HG02571 (cell line): ENCODE data around the gene SRSF8.
"Not testable (repeated sequence)": the region's sequence is repeated elsewhere in the genome, so short reads cannot be mapped to it uniquely, and the experiment has no call there.

ENCODE experiments used
- ATAC-seq: cut with Tn5 transposase; IDR thresholded peaks from one replicate; pipeline ENCODE4 v1.9.1; 2021; ENCODE audit warnings: mild to moderate bottlenecking, moderate library complexity; ENCODE audit not compliant: unreplicated experiment

The SRSF8 gene

GRCh38 chr11:95066716-95067038 is at the start of gene SRSF8:
TSS of gene SRSF8 (plus strand) at chr11:95066919. CDS start at chr11:95067227, 308 bp downstream.
- peak; percentile 40 for ATAC-seq

DNA sequence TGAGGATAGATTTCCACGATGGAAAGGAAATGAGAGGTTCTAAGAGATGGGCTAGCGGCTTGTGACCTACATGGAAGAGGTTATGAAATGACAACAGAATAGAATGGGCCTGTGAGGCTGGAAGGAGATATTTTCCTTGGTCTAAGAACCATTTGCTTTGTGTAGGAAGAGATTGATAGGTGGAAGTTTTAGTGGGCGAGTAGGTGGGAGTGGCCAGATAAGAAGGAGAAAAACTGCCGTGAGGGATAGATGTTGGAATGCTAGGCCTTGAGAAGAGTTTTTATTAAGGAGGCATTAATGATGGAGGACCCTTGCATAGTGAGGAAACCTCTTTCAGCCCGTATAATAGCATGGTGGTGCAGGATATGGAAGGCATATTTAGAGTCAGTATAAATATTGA is 45.3 kb upstream of the SRSF8 start:
- ATAC-seq = not testable (repeated sequence)

GRCh38 chr11:95024958-95025357 is 41.8 kb upstream of the SRSF8 start, which contains the start of gene KDM4E:
TSS of gene KDM4E (plus strand) at chr11:95025258. CDS start at chr11:95025558, 300 bp downstream.
- no peak for ATAC-seq

- not testable (repeated sequence) for ATAC-seq
These were observed 41.1 kb upstream of the SRSF8 start for GRCh38 chr11:95025594-95025993.

GRCh38 chr11:95028357-95028756 is 38.4 kb upstream of the SRSF8 start:
- ATAC-seq = no peak

GRCh38 chr11:95033051-95033450 is 33.7 kb upstream of the SRSF8 start:
- no peak for ATAC-seq

- ATAC-seq = no peak
These were observed 31.4 kb upstream of the SRSF8 start for GRCh38 chr11:95035316-95035715.

GRCh38 chr11:95037356-95038035 is 29.2 kb upstream of the SRSF8 start:
- ATAC-seq = not testable (repeated sequence)

GRCh38 chr11:95042239-95042638 is 24.5 kb upstream of the SRSF8 start:
- ATAC-seq = no peak

- ATAC-seq = no peak
These were observed 23.8 kb upstream of the SRSF8 start for GRCh38 chr11:95042906-95043305.

DNA sequence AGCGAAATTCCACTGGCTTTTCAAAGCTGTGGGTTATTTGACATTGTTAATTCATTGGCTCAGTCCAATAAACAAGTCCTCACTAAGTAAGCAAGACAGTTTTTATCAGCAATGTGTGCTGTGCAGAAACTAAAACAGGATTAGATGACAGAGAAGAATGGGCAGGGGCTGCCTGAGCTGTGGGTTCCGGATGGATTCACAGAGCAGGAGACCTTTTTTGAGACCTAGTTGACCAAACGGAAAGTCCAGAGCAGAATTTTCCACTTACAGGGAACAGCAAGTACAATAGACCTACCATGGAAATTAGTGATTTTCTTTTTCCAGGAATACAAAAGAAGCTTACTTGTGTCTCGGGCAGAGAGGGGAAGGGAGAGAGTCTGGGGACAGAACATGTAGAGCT is 22.7 kb upstream of the SRSF8 start:
- ATAC-seq = no peak

DNA sequence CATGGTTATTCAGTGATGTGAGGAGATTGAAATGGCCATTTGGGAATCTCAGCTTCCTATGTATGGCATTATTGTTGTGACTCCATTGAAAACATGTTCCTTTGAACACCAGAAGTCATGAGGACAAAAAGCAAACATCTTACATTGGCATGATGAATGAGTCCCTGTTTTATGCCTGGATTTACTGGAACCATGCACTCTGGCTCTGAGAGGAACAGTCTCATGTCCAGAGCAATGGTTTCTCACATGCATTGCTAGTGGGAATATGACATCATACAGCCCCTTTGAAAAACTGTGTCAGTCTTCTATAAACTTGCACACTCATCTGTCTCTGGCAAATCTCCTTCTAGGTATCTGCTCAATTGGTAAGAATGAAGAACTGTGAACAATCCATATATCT is 20.9 kb upstream of the SRSF8 start:
- ATAC-seq = no peak

DNA sequence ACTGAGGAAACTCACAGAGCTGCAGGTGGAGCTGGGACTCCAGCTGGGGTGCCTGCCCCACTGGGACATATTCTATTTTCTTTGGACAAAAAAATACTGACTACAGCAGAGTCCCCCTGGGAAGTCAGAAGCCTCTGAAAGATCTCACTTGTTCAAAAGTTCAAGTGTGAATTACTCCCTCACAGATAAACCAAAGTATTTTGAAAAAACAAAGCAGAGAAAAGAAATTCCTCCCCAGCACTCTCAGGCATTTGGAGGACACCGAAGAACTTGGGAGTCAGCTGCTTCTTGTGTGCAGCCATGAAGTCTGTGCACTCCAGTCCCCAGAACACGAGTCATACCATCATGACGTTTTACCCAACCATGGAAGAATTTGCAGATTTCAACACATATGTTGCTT is 17.6 kb upstream of the SRSF8 start, which contains the start of gene KDM4F:
KDM4F (plus strand) TSS at position 301 of the 400 bp plus-strand sequence.
- not testable (repeated sequence) for ATAC-seq

- no peak for ATAC-seq
These were observed 16.0 kb upstream of the SRSF8 start for GRCh38 chr11:95050595-95051202.

- ATAC-seq = no peak
These were observed 12.4 kb upstream of the SRSF8 start for GRCh38 chr11:95054356-95054755.

- ATAC-seq = peak; percentile 96
These were observed 11.3 kb upstream of the SRSF8 start for GRCh38 chr11:95055283-95055897.

DNA sequence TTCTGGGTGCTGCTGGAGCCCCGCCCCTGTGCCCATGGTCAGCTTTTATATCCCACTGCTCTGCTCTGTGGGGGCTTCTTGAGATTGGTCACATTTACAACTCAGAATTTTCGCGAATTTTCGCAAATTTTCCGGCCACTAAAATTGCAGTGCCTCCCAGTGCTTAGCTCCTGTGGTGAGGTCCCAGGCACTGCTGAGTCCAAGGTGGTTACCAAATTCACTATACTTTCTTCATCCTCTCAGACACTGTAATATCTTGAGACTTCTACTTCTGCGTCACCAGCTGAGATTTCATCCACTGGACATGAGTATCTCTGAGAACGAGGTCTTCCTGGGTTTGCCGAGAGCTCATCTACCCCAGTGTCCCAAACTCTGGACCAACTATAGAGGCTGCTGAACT is 8.8 kb upstream of the SRSF8 start:
- no peak for ATAC-seq

DNA sequence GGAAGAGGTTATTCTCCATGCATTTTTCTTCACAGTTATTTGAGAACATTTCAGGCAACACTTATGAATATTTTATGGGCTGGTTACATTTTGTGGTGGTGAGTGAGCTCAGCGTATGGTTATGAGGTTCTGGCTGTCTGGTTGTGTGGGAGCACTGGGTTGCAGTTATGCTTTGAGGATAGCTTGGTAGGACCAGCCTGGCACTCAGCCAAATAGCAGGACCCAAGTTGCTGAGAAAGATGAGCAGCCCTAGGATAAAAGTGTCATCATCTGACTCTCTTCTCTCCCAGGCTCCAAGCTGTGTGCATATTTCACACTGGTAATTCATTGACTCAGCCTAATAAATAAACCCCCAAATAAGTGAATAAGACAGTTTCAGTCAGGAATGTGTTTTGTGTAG is 8.1 kb upstream of the SRSF8 start:
- ATAC-seq = no peak

DNA sequence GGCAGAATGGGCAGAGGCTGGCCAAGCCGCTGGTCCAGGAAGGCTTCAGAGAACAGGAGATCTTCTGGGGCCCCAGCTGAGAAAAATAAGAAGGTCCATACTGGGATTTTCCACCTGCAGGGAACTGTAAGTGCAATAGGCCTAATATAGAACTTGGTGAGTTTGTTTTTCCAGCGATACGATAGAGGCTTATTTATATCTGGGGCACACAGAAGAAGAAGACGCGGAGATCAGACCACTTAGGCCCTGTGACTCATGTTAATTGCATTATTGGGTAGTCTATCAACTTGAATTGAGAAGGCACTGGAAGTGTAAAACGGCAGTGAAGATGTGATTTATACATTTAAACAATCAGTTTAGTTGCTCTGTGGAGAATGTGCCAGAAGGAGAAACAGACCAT is 7.7 kb upstream of the SRSF8 start:
- ATAC-seq = no peak

- no peak for ATAC-seq
These were observed 1.4 kb upstream of the SRSF8 start for GRCh38 chr11:95065336-95065735.

- ATAC-seq = peak; percentile 61
These were observed 521 bp downstream of the SRSF8 start for GRCh38 chr11:95067039-95067840.
